Endothelial cell of umbilical vein (primary cell): ENCODE results near the gene ZDHHC24. TPM values are rescaled to one million over a fixed set of nuclear protein-coding genes. Genes with fewer than 3 reads are reported as not detected.

Experiments used
- BruUV-seq: library from RNA; stranded (reverse); fragments of 400-500 nt; replicated peaks from 2 replicates; lab custom pipeline; 2021; lab: Mats Ljungman, UMichigan
- CTCF ChIA-PET: fragments of 300-600, 350-600 bp; sonication (Branson Sonifier 250); formaldehyde crosslinking; loops from one replicate; lab custom pipeline; 2021; ENCODE audit warnings: antibody characterized with exemption, inconsistent platforms; lab: Charles Lee
- POLR2A ChIA-PET: fragments of 300-600, 350-600 bp; sonication (Branson Sonifier 250); formaldehyde crosslinking; loops from one replicate; lab custom pipeline; 2021; ENCODE audit warnings: antibody characterized with exemption, inconsistent platforms; lab: Charles Lee
- DNase-seq: peaks from one replicate; pipeline ENCODE4 v3.0.0-alpha.2; 2011; ENCODE audit warnings: low read depth, low spot score
- FAIRE-seq: peaks from 2 replicates; lab custom pipeline; 2011; peaks lifted over from hg19 to GRCh38; lab: Jason Lieb, UNC
- H2AFZ ChIP-seq: 2 replicates; pipeline ENCODE4 v1.6.0; 2012; ENCODE audit warnings: low read depth, low read length, control low read depth, inconsistent platforms
- H3K27ac ChIP-seq: 2 replicates; pipeline ENCODE4 v1.5.1; 2011; ENCODE audit warnings: low read depth, mild to moderate bottlenecking, control low read depth, low read length, moderate library complexity; ENCODE audit not compliant: insufficient read depth
- H3K27me3 ChIP-seq, 2 experiments: 2 replicates each; pipeline versions ENCODE4 v1.6.0 to v1.6.1; 2011; ENCODE audit warnings: low read length in 2 of 2, mixed read lengths in 1 of 2; ENCODE audit not compliant: control insufficient read depth in 2 of 2, insufficient read depth in 2 of 2
- H3K36me3 ChIP-seq, 2 experiments: 2 replicates in 1 of 2; 3 replicates in 1 of 2; pipeline ENCODE4 v1.5.1; 2011; ENCODE audit warnings: low read length in 2 of 2, mild to moderate bottlenecking in 1 of 2, moderate library complexity in 1 of 2; ENCODE audit not compliant: control insufficient read depth in 2 of 2, insufficient read depth in 2 of 2; ENCODE audit errors: extremely low read depth in 1 of 2
- H3K4me1 ChIP-seq: 3 replicates; pipeline ENCODE4 v1.5.1; 2011; ENCODE audit warnings: mild to moderate bottlenecking, low read length; ENCODE audit not compliant: control insufficient read depth, insufficient read depth; ENCODE audit errors: extremely low read depth
- H3K4me2 ChIP-seq: 2 replicates; pipeline ENCODE4 v1.6.1; 2011; ENCODE audit warnings: low read length, control low read depth, mixed read lengths; ENCODE audit not compliant: insufficient read depth
- H3K4me3 ChIP-seq, 3 experiments: fragments of 200-600 bp in 1 of 3; sonication (generic), shearing (Covaris generic) in 1 of 3; replicated peaks in 1 of 3; 2 replicates each; pipeline ENCODE4 v1.5.1; 2011 to 2016; ENCODE audit warnings: control low read depth in 3 of 3, low read length in 3 of 3, mild to moderate bottlenecking in 2 of 3, inconsistent platforms in 1 of 3, low read depth in 1 of 3, moderate library complexity in 1 of 3; ENCODE audit not compliant: insufficient read depth in 1 of 3
- H3K79me2 ChIP-seq: 2 replicates; pipeline ENCODE4 v1.6.0; 2012; ENCODE audit warnings: low read length, inconsistent platforms; ENCODE audit not compliant: control insufficient read depth, insufficient read depth
- H3K9ac ChIP-seq: replicated peaks from 2 replicates; pipeline ENCODE3; 2011; ENCODE audit warnings: low read length, control low read depth; ENCODE audit not compliant: insufficient read depth; ENCODE audit errors: extremely low read depth
- H3K9me1 ChIP-seq: replicated peaks from 3 replicates; pipeline ENCODE4 v1.6.0; 2011; ENCODE audit warnings: mild to moderate bottlenecking, low read length; ENCODE audit not compliant: control insufficient read depth, insufficient read depth; ENCODE audit errors: extremely low read depth
- H3K9me3 ChIP-seq: replicated peaks from 2 replicates; pipeline ENCODE4 v1.5.1; 2012; ENCODE audit warnings: low read length, inconsistent platforms; ENCODE audit not compliant: control insufficient read depth, insufficient read depth
- H4K20me1 ChIP-seq: replicated peaks from 2 replicates; pipeline ENCODE3; 2011; ENCODE audit warnings: mild to moderate bottlenecking, low read length; ENCODE audit not compliant: control insufficient read depth, insufficient read depth; ENCODE audit errors: extremely low read depth
- FOS ChIP-seq: IDR thresholded peaks from 2 replicates; pipeline ENCODE4 v1.6.1; 2011; ENCODE audit warnings: mild to moderate bottlenecking, low read length, moderate library complexity, borderline replicate concordance; ENCODE audit not compliant: insufficient read depth
- GATA2 ChIP-seq: IDR thresholded peaks from 2 replicates; pipeline ENCODE4 v1.7.0; 2011; ENCODE audit warnings: low read depth, mild to moderate bottlenecking, moderate library complexity, mixed read lengths, low read length; ENCODE audit not compliant: insufficient read length, insufficient read depth
- JUN ChIP-seq: IDR thresholded peaks from 2 replicates; pipeline ENCODE4 v1.6.1; 2011; ENCODE audit warnings: borderline replicate concordance, low read depth; ENCODE audit not compliant: insufficient read length, insufficient read depth
- MAX ChIP-seq: IDR thresholded peaks from 2 replicates; pipeline ENCODE4 v1.6.1; 2011; ENCODE audit not compliant: insufficient read depth, insufficient read length
- MYC ChIP-seq: IDR thresholded peaks from one replicate; pipeline ENCODE4 v1.6.1; 2011; ENCODE audit warnings: mild to moderate bottlenecking, low read depth, low read length
- POLR2A ChIP-seq: IDR thresholded peaks from 2 replicates; pipeline ENCODE4 v1.6.1; 2012; ENCODE audit warnings: low read depth, mild to moderate bottlenecking, control low read depth, low read length
- POLR2AphosphoS5 ChIP-seq: IDR thresholded peaks from 2 replicates; pipeline ENCODE4 v1.6.1; 2012; ENCODE audit warnings: low read depth, mild to moderate bottlenecking, control low read depth, low read length, moderate library complexity; ENCODE audit not compliant: insufficient read depth
- dilution Hi-C: fragments of 300-500 bp; cut with MboI; formaldehyde crosslinking; loops from one replicate; pipeline ENCODE4 v1.15.0; 2019; ENCODE audit warnings: low sequenced_read_pairs; ENCODE audit not compliant: extremely low pct_ligation_motif_present
- intact Hi-C: fragments of 100-400 bp; cut with micrococcal nuclease; formaldehyde crosslinking; loops from one replicate; pipeline ENCODE4 v1.10.0; 2022
- polyA plus RNA-seq, 4 experiments: library from polyadenylated mRNA; depleted of rRNA in 3 of 4; stranded (reverse) in 3 of 4; unstranded in 1 of 4; fragments of >200 nt; gene quantifications; 2 replicates each; pipeline versions ENCODE4 v1.2.1 to v1.2.3, GENCODE V29; 2011 to 2012; ENCODE audit warnings: missing spikeins in 1 of 4
- total RNA-seq: library from RNA; stranded (reverse); gene quantifications from 2 replicates; pipeline ENCODE4 v1.2.3, GENCODE V29; 2021

Gene ZDHHC24
- total and polyA plus RNA-seq, 2 donors (not counting 3 experiments of a cell fraction or from before 2014, with no cell fraction given) = 20.1 to 21.1 TPM

GRCh38 chr11:66546966-66547661 is 1.3 kb upstream of the ZDHHC24 start:
- H3K36me3 ChIP-seq = peaks cover 0 to 2% of the 10 kb centered on the region in 2 experiments
- no peak overlapping the region for H3K27ac ChIP-seq
- no peak for DNase-seq
- peaks cover 5% of the 10 kb centered on the region for H3K79me2 ChIP-seq
- no peaks in the 10 kb centered on the region for H3K27me3 ChIP-seq
- H3K9me1 ChIP-seq = no peaks in the 10 kb centered on the region
- no peaks in the 10 kb centered on the region for H4K20me1 ChIP-seq
- intact Hi-C loops = loop anchor here (1.0 to 2.0 kb wide), 2 partner anchors 66 to 69 kb away; partner anchors contain the start of genes DPP3 and RBM14
- H3K9me3 ChIP-seq = no peaks in the 10 kb centered on the region
- peak overlapping the region; percentile 93 for H2AFZ ChIP-seq
- H3K9ac ChIP-seq = no peak overlapping the region
- FAIRE-seq = no peak
- peaks cover 33% of the 10 kb centered on the region for H3K4me1 ChIP-seq
- dilution Hi-C loops = no loop called here
- TF ChIP-seq POLR2A (no peak), MAX (no peak), FOS (no peak), JUN (no peak), MYC (no peak), POLR2AphosphoS5 (no peak), GATA2 (no peak)
- no peak overlapping the region for H3K4me3 ChIP-seq
- no TSS peak for BruUV-seq
- H3K4me2 ChIP-seq = no peak overlapping the region
- ChIA-PET POLR2A (interaction anchor here (1.3 kb wide), 1 partner anchor 131 kb away, joined by 3 read pairs; no protein-coding TSS in a partner anchor), CTCF (interaction anchor here (1.7 to 2.2 kb wide), 2 partner anchors 22 to 131 kb away, joined by 8 to 25 read pairs; partner anchors contain the start of genes CTSF and RBM4B)
